Stomach (tissue), 4 donors: ENCODE data around the gene TVP23B.
"Not testable (repeated sequence)": the region's sequence is repeated elsewhere in the genome, so short reads cannot be mapped to it uniquely, and the experiment has no call there.

Experiments
- CTCF ChIP-seq, 7 experiments: fragments of 450-650 bp in 4 of 7; fragments of 200-600 bp in 3 of 7; sonication (generic) in 3 of 7; IDR thresholded peaks; one replicate each; pipeline ENCODE4 v1.5.1; 2016 to 2019; ENCODE audit warnings: antibody characterized with exemption in 7 of 7, control low read depth in 2 of 7, mild to moderate bottlenecking in 1 of 7
- POLR2A ChIP-seq, 4 donors: fragments of 450-650 bp; IDR thresholded peaks; one replicate each; pipeline ENCODE4 v1.6.1; 2016; ENCODE audit warnings: antibody characterized with exemption in 4 of 4, control low read depth in 2 of 4, mild to moderate bottlenecking in 1 of 4, moderate library complexity in 1 of 4

GRCh38 chr17:18821430-18821829 lies 40.4 kb downstream of the TVP23B start:
- TF ChIP-seq CTCF, POLR2A (IDR thresholded peaks at IDR 0.05): not testable (repeated sequence)
